GM19238 (cell line): Measurements from ENCODE around the gene MMP24.
"Not testable (repeated sequence)": the region's sequence is repeated elsewhere in the genome, so short reads cannot be mapped to it uniquely, and the experiment has no call there.

Experiments used
- DNase-seq: peaks from one replicate; pipeline ENCODE4 v3.0.0; 2011; ENCODE audit warnings: low spot score; ENCODE audit not compliant: insufficient read length

The MMP24 gene

GRCh38 chr20:35226126-35226883 is at the start of gene MMP24:
TSS of gene MMP24 (plus strand) at chr20:35226690. CDS start at chr20:35226739, 49 bp downstream.
- DNase-seq: no peak

- DNase-seq: no peak
These were observed 46.9 kb upstream of the MMP24 start for GRCh38 chr20:35179292-35180212.

DNA sequence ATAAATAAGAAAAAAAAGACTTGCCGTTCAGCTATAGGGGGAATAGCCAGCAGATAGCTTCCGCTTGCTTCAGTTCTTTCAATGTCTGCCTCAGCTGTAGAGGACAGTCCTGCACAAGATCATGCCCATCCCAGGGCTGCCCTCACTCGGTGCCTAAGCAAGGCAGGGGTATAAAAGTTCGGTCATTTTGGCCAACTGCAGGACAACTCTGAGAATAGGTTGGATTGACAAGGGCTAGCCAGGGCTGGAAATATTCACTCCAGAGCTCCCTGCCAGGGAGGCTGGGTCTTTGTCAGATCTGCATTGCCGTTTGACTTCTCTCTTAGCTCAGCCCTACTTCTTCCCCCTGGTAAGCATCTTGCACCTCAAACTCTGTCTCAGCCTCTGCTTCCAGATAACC is 46.2 kb upstream of the MMP24 start:
- DNase-seq: no peak

GRCh38 chr20:35181731-35182130 is 44.8 kb upstream of the MMP24 start:
- DNase-seq: no peak

GRCh38 chr20:35186691-35187289 is 39.7 kb upstream of the MMP24 start:
- DNase-seq: not testable (repeated sequence)

GRCh38 chr20:35187584-35188190 is 38.8 kb upstream of the MMP24 start:
- no peak for DNase-seq

DNA sequence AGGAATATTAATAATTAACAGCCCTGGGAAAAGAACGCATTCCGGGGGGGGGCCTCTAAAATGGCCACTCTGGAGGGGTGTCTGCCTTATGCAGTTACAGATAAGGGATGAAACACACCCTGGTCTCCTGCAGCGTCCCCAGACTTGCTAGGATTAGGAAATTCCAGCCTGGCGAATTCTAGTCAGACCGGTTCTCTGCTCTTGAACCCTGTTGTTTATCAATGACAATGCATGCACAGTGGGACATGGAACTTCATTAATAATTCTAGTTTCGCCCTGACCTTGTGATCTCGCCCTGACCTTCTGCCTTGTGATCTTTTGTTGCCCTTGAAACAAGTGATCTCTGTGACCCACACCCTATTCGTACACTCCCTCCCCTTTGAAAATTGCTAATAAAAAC is 37.3 kb upstream of the MMP24 start:
- not testable (repeated sequence) for DNase-seq

DNA sequence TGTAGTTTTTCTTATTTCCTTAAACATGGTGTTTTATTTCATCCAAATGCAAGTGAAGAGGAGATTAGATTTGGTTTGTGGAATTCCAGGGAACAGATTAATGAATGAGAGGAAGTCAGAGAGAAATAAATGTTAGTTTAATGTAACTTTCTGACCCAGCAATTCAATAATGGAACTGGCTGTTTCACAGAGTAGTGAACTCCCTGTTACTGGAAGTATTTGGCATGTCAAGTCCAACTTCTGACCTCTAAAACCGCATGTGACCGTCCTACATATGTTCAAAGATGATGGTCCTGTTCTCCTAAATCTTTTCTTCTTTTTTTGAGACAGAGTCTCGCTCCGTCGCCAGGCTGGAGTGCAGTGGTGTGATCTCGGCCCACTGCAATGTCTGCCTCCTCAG is 35.9 kb upstream of the MMP24 start:
- no peak for DNase-seq

DNA sequence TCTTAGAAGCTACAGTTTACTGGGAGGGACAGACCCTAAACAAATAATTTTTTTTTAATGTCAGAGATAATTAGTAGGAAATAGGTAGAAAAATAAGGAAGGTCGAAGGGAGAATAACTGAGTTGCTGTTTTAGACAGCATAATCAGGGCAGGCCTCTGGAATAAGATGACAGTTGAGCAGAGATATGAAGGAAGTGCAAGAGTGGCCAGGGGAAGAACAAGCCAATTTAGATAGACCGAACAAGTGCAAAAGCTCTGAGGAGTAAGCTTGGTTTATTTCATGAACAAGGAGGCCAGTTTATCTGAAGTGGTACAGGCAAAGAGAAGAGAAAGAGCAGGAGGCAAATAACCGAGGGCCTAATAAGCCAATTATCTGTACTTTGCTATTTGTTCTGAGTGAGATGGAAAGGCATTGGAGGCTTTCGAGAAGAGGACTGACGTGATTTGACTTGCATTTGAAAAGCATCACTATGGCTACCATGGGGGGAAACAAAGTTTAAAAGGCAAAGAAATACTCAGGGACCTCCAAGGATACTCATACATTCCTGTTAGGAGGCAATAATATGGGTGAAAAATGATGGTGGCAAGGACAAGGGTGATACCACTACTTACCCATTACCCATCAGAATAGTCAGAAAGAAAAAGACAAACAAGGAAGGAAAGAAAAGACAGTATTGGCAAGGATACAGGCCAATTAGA is 34.9 kb upstream of the MMP24 start:
- DNase-seq: no peak

- DNase-seq: no peak
These were observed 34.2 kb upstream of the MMP24 start for GRCh38 chr20:35192118-35192872.

DNA sequence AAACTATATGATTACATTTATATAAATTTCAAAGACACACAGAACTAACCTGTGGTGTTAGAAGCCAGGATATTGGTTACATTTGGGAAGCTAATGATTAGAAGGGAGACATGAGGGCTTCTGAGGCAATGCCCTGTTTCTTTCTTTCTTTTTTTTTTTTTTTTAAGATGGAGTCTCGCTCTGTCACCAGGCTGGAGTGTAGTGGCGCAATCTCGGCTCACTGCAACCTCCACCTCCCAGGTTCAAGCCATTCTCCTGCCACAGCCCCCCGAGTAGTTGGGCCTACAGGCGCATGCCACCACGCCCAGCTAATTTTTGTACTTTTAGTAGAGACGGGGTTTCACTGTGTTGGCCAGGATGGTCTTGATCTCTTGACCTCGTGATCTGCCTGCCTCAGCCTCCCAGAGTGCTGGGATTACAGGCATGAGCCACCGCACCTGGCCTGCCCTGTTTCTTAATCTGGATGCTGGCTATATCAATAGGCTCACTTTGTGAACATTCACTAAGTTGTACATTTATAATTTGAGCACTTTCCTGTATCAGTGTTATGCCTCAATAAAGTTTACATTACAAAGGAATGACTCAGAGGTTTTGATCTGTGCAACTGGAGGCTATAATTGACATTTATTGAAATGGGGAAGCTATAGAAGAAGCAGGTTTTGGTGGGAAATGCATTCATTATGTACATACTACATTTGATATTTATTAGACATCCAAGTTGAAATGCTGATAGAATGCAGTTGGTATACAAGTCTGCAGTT is 33.3 kb upstream of the MMP24 start:
- not testable (repeated sequence) for DNase-seq

- no peak for DNase-seq
These were observed 30.2 kb upstream of the MMP24 start for GRCh38 chr20:35196313-35196712.

- no peak for DNase-seq
These were observed 26.8 kb upstream of the MMP24 start for GRCh38 chr20:35199740-35200139.

GRCh38 chr20:35200267-35200666 is 26.2 kb upstream of the MMP24 start:
- DNase-seq: no peak

- DNase-seq: not testable (repeated sequence)
These were observed 25.0 kb upstream of the MMP24 start for GRCh38 chr20:35201467-35201866.

- no peak for DNase-seq
These were observed 19.7 kb upstream of the MMP24 start for GRCh38 chr20:35206802-35207201.

- no peak for DNase-seq
These were observed 18.4 kb upstream of the MMP24 start for GRCh38 chr20:35207950-35208611.

DNA sequence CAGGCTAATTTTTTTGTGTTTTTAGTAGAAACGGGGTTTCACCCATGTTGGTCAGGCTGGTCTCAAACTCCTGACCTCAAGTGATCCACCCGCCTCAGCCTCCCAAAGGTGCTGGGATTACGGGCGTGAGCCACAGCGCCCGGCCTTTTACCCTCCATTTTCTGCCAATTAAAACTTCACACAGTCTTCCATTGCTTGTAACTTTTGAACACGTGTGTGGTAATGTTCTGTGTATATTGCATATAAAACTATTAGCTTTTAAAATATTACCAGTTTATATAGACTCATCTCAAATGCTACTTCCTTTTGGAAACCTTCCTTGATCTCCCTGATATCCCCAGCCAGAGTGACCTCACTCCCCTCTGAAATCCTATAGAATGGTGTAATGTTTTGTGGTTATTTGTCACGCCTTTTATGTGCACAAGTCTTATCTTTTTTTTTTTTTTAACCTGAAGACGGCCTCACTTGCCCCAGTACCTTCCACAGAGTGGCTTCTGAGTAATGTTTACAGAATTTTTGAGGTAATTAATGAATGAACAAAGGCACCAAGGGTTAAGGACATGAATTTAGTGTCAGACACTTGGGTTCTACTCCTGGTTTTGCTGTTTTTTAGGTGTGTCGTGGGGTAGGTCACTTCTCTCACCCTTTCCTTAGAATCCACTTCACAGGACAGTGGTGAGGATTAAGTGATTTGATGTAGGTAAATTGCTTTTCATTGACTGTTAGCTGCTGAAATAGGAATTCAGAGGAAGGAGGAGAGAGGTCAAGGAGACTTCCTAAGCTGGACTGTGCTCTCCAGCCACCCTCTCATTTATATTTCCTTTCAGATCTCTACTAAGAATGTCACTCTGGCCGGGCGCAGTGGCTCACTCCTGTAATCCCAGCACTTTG is 11.2 kb upstream of the MMP24 start:
- DNase-seq: no peak
